Body of pancreas (tissue), 4 donors: ENCODE results near the gene IKZF1.

ENCODE experiments used
- CTCF ChIP-seq, 7 experiments: fragments of 450-650 bp in 4 of 7; fragments of 200-600 bp in 3 of 7; sonication (generic) in 3 of 7; IDR thresholded peaks; one replicate each; pipeline ENCODE4 v1.5.1; 2016 to 2019; ENCODE audit warnings: antibody characterized with exemption in 7 of 7
- POLR2A ChIP-seq, 3 donors: fragments of 450-650 bp; IDR thresholded peaks; one replicate each; pipeline ENCODE4 v1.6.1; 2016; ENCODE audit warnings: antibody characterized with exemption in 3 of 3, mild to moderate bottlenecking in 2 of 3

GRCh38 chr7:50273301-50273700 is 31.2 kb upstream of the IKZF1 start:
- TF ChIP-seq CTCF (IDR thresholded peaks at IDR 0.05): no peak
- no peak for TF ChIP-seq POLR2A (IDR thresholded peaks at IDR 0.05)
